CD4-positive, alpha-beta memory T cell (primary cell): Measurements from ENCODE around the gene ZNF619. TPM values are rescaled to one million over a fixed set of nuclear protein-coding genes. Genes with fewer than 3 reads are reported as not detected.

Source experiments
- CTCF ChIA-PET: fragments of 350-600 bp; sonication (Branson Sonifier 250); formaldehyde crosslinking; loops from one replicate; lab custom pipeline; 2021; ENCODE audit warnings: inconsistent platforms; ENCODE audit not compliant: partially characterized antibody; lab: Charles Lee
- POLR2A ChIA-PET: fragments of 350-600 bp; sonication (Branson Sonifier 250); formaldehyde crosslinking; loops from one replicate; lab custom pipeline; 2021; ENCODE audit not compliant: partially characterized antibody; lab: Charles Lee
- DNase-seq, 5 donors: peaks; one replicate each; pipeline versions ENCODE4 v3.0.0 to v3.0.0-alpha.2; 2020 to 2022; ENCODE audit warnings: mixed read lengths in 1 of 5
- H3K27ac ChIP-seq: one replicate; pipeline ENCODE4 v1.7.0; 2013; ENCODE audit warnings: low read depth, low read length
- H3K27me3 ChIP-seq: 2 replicates; pipeline ENCODE4 v1.7.0; 2013; ENCODE audit warnings: mild to moderate bottlenecking, low read length, moderate library complexity; ENCODE audit not compliant: insufficient read depth
- H3K36me3 ChIP-seq: 2 replicates; pipeline ENCODE4 v1.7.0; 2013; ENCODE audit warnings: mild to moderate bottlenecking, low read length, moderate library complexity; ENCODE audit not compliant: insufficient read depth
- H3K4me1 ChIP-seq: 2 replicates; pipeline ENCODE4 v1.7.0; 2013; ENCODE audit warnings: mild to moderate bottlenecking, low read length, moderate library complexity; ENCODE audit not compliant: insufficient read depth
- H3K4me3 ChIP-seq, 2 donors: one replicate each; pipeline ENCODE4 v1.7.0; 2013; ENCODE audit warnings: low read length in 2 of 2, mild to moderate bottlenecking in 1 of 2
- H3K9me3 ChIP-seq, 2 donors: one replicate each; pipeline ENCODE4 v1.7.0; 2013; ENCODE audit warnings: low read length in 2 of 2, control low read depth in 1 of 2; ENCODE audit not compliant: control insufficient read depth in 1 of 2
- H3K27ac Mint-ChIP-seq, 7 donors: one replicate each; pipeline ENCODE4 v1.8.0; 2020 to 2021; ENCODE audit warnings: mixed read lengths in 7 of 7, mild to moderate bottlenecking in 6 of 7, inconsistent platforms in 3 of 7, moderate library complexity in 3 of 7
- H3K27me3 Mint-ChIP-seq, 2 donors: one replicate each; pipeline ENCODE4 v1.8.0; 2020 to 2021; ENCODE audit warnings: mixed read lengths in 2 of 2
- H3K36me3 Mint-ChIP-seq, 2 donors: one replicate each; pipeline ENCODE4 v1.8.0; 2020 to 2021; ENCODE audit warnings: mixed read lengths in 2 of 2, inconsistent platforms in 1 of 2, mild to moderate bottlenecking in 1 of 2
- H3K4me1 Mint-ChIP-seq, 4 donors: one replicate each; pipeline ENCODE4 v1.8.0; 2020 to 2021; ENCODE audit warnings: mixed read lengths in 4 of 4, mild to moderate bottlenecking in 1 of 4
- H3K4me3 Mint-ChIP-seq, 8 donors: one replicate each; pipeline ENCODE4 v1.8.0; 2020 to 2021; ENCODE audit warnings: mixed read lengths in 8 of 8, mild to moderate bottlenecking in 7 of 8, moderate library complexity in 6 of 8, inconsistent platforms in 3 of 8
- H3K9me3 Mint-ChIP-seq, 8 donors: one replicate each; pipeline ENCODE4 v1.8.0; 2020 to 2021; ENCODE audit warnings: mixed read lengths in 8 of 8, mild to moderate bottlenecking in 5 of 8, inconsistent platforms in 3 of 8, moderate library complexity in 1 of 8
- intact Hi-C: fragments of 100-400 bp; cut with micrococcal nuclease; formaldehyde crosslinking; loops from one replicate; pipeline ENCODE4 v1.15.1; 2023
- polyA plus RNA-seq, 2 donors: library from polyadenylated mRNA; unstranded; fragments of 300-500 nt; fragmentation: Illumina TruSeq; gene quantifications; one replicate each; pipeline ENCODE4 v1.2.3, GENCODE V29; 2021
- total RNA-seq, 2 experiments: library from RNA; stranded (reverse); gene quantifications; one replicate each; pipeline ENCODE4 v1.2.3, GENCODE V29; 2021

Gene ZNF619
- total RNA-seq (10 to 100 TPM; 14.0 to 16.6 TPM), polyA plus RNA-seq (1 to 10 TPM; 2.3 to 2.9 TPM)

DNA sequence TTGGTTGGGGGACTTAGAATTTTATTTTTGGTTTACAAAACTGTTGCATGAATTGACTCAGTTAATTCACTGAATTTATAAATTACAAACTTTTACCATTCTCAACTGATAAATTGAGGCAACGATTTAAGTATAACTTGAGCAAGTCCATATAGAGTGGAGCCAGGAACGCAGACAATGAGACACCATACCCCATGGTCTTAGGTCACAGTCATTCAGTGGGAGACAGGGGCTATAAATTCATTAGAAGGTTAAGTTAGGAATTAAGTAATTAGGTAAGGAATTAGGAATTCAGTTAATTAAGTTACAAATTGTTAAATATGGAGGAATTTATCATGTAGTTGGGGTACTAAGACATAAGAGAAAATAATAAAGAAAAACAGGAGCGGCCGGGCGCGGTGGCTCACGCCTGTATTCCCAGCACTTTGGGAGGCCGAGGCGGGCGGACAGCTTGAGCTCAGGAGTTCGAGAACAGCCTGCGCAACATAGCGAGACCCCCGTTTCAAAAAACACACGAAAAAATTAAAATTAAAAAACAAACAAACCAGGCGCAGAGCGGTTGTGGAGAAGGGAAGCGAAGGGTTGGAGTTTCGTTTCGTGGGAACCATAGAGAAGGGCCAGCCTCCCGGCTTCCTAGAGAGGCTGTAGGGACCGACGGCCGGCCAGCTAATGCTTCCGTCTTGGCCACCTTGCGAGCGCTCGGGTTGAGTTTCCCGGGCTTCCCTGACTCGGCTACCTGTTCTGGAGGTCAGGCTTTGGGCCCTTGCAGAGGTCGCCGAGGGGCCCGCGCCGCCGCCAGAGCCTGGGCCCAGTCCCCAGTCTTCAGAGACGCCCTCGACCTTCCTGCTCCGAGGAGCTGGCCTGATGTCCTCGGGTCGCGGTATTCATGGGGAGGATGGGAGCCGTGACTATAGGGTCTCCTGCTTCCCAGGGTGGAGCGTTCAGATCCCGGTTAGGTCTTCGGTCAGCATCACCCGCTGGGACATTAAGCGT is at the start of gene ZNF619:
ZNF619 (plus strand) TSS at position 645 of the 993 bp plus-strand sequence. CDS start 858 bp downstream, outside the sequence.
- H3K9me3 ChIP-seq, result no peaks in the 10 kb centered on the region
- Mint-ChIP-seq H3K4me1 (peaks cover 14 to 38% (median 22%) of the 10 kb centered on the region in 4 donors), H3K9me3 (no peaks in the 10 kb centered on the region), H3K27me3 (no peaks in the 10 kb centered on the region), H3K36me3 (peaks cover 10 to 38% of the 10 kb centered on the region in 2 donors), H3K4me3 (peak within 1 kb of the TSS; percentile 91 to 95 (median 94)), H3K27ac (peak within 1 kb of the TSS; percentile 82 to 98 (median 95))
- DNase-seq, result peak; percentile 52 to 67 (median 59)
- H3K4me3 ChIP-seq, result peak within 1 kb of the TSS; percentile 19 to 60
- intact Hi-C loops, result loop anchor here (1.0 to 2.0 kb wide), 4 partner anchors 19 to 48 kb away; partner anchors contain the start of genes RPL14, ZNF620 and ZNF621
- ChIA-PET POLR2A (interaction anchor here (0.8 to 3.0 kb wide), 10 partner anchors 10 to 168 kb away, joined by 3 to 27 read pairs (median 6); partner anchors contain the start of genes EIF1B, RPL14, ZNF620 and ZNF621), CTCF (interaction anchor here (1.1 to 1.2 kb wide), 3 partner anchors 18 to 49 kb away, joined by 3 to 5 read pairs (median 3); partner anchors contain the start of gene ZNF620)
- no peaks in the 10 kb centered on the region for H3K36me3 ChIP-seq
- peak within 1 kb of the TSS; percentile 68 for H3K27ac ChIP-seq
- no peaks in the 10 kb centered on the region for H3K27me3 ChIP-seq
- H3K4me1 ChIP-seq, result peaks cover 16% of the 10 kb centered on the region

DNA sequence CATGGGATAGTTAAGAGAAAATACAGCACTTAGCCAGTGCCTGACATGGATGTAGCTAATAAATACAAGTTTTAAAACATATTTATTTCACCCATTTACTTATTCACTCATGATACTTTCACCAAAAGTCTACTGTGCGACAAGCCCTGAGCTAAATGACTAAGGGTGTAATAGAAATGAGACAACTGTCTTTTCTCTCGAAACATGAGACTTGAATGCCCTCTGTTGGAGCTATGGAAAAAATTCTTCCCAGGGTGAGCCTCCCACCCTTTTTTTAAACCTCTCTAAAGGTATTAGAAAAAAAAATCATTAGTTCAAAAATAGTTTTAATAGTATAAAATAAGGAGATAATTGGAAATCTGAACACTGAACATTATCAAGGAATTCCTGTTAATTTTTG is 44.1 kb upstream of the ZNF619 start:
- Mint-ChIP-seq H3K9me3 (no peaks in the 10 kb centered on the region), H3K4me1 (no peaks in the 10 kb centered on the region), H3K27me3 (peaks cover 0 to 2% of the 10 kb centered on the region in 2 donors), H3K4me3 (no peak overlapping the region), H3K36me3 (peaks cover 0 to 17% of the 10 kb centered on the region in 2 donors), H3K27ac (no peak overlapping the region)
- H3K27ac ChIP-seq, result no peak overlapping the region
- intact Hi-C loops, result no loop called here
- H3K9me3 ChIP-seq, result no peaks in the 10 kb centered on the region
- no peak overlapping the region for H3K4me3 ChIP-seq
- no peak for DNase-seq
- H3K4me1 ChIP-seq, result no peaks in the 10 kb centered on the region
- H3K36me3 ChIP-seq, result no peaks in the 10 kb centered on the region
- POLR2A ChIA-PET, result no interaction called here
- CTCF ChIA-PET, result no interaction called here
- no peaks in the 10 kb centered on the region for H3K27me3 ChIP-seq

GRCh38 chr3:40437889-40438288 is 39.0 kb upstream of the ZNF619 start:
- Histone ChIP-seq H3K4me3 (no peak overlapping the region), H3K9me3 (no peaks in the 10 kb centered on the region), H3K27ac (no peak overlapping the region), H3K4me1 (no peaks in the 10 kb centered on the region), H3K27me3 (no peaks in the 10 kb centered on the region), H3K36me3 (no peaks in the 10 kb centered on the region)
- no peak for DNase-seq
- POLR2A ChIA-PET, result no interaction called here
- H3K27ac Mint-ChIP-seq, result no peak overlapping the region
- peaks cover 0 to 15% of the 10 kb centered on the region in 2 donors for H3K36me3 Mint-ChIP-seq
- intact Hi-C loops, result no loop called here
- no peaks in the 10 kb centered on the region for H3K4me1 Mint-ChIP-seq
- peaks cover 0 to 3% (median 0%) of the 10 kb centered on the region in 8 donors for H3K9me3 Mint-ChIP-seq
- no peaks in the 10 kb centered on the region for H3K27me3 Mint-ChIP-seq
- no peak overlapping the region for H3K4me3 Mint-ChIP-seq
- CTCF ChIA-PET, result interaction anchor here (1.8 kb wide), 1 partner anchor 145 kb away, joined by 3 read pairs; no protein-coding TSS in a partner anchor

DNA sequence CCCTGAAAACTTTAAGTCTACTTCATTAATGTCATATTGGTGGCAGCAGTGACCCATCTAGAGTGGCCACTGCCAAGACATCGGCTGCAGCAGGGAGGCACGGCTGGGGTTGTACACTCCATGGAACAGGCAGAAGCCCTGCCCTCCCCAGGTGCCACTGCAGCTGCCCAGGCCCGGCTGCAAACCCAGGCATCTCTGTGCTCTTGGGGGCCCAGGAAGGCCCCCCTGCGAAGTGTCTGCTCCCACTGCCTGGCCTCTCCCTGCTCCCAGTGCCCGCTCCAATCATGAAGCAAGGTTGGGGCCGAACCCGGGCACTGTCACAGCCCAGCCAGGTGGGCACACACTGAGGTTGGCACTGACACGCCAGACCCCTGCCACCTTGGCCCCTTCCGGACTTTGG is 31.9 kb upstream of the ZNF619 start:
- no peaks in the 10 kb centered on the region for H3K27me3 Mint-ChIP-seq
- Histone ChIP-seq H3K36me3 (peaks cover 5% of the 10 kb centered on the region), H3K4me1 (no peaks in the 10 kb centered on the region), H3K9me3 (no peaks in the 10 kb centered on the region), H3K27ac (no peak overlapping the region), H3K4me3 (no peak overlapping the region), H3K27me3 (no peaks in the 10 kb centered on the region)
- no peak for DNase-seq
- intact Hi-C loops, result no loop called here
- no peak overlapping the region for H3K27ac Mint-ChIP-seq
- no peak overlapping the region for H3K4me3 Mint-ChIP-seq
- peaks cover 0 to 3% (median 0%) of the 10 kb centered on the region in 8 donors for H3K9me3 Mint-ChIP-seq
- H3K36me3 Mint-ChIP-seq, result peaks cover 11 to 23% of the 10 kb centered on the region in 2 donors
- H3K4me1 Mint-ChIP-seq, result peaks cover 0 to 2% (median 0%) of the 10 kb centered on the region in 4 donors
- POLR2A ChIA-PET, result no interaction called here
- CTCF ChIA-PET, result no interaction called here

DNA sequence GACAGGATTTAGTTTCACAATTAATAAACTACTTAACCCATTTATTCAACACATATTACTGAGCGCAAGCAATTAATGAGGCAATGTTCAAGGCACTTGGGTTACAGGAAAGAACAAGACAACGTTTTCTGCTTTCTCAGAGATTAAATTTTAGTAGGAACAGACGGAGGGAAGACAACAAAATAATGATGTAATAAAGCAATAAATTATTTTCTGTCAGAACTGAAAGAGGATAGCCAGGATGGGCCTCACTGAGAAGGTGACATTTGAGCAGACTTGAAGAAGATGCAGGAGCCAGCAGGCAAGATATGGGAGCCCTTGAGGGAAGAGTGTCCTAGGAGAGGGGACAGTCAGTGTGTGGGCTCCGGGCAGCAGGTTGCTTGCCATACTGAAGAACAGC is 31.0 kb upstream of the ZNF619 start:
- Mint-ChIP-seq H3K4me1 (peaks cover 0 to 2% (median under 1%) of the 10 kb centered on the region in 4 donors), H3K4me3 (no peak overlapping the region), H3K27me3 (no peaks in the 10 kb centered on the region), H3K27ac (no peak overlapping the region), H3K36me3 (peaks cover 11 to 15% of the 10 kb centered on the region in 2 donors), H3K9me3 (no peaks in the 10 kb centered on the region)
- no peak overlapping the region for H3K27ac ChIP-seq
- CTCF ChIA-PET, result no interaction called here
- no peaks in the 10 kb centered on the region for H3K4me1 ChIP-seq
- H3K9me3 ChIP-seq, result no peaks in the 10 kb centered on the region
- no peak overlapping the region for H3K4me3 ChIP-seq
- no peak for DNase-seq
- intact Hi-C loops, result no loop called here
- peaks cover 9% of the 10 kb centered on the region for H3K36me3 ChIP-seq
- H3K27me3 ChIP-seq, result no peaks in the 10 kb centered on the region
- POLR2A ChIA-PET, result no interaction called here

- peak overlapping the region in 3 of 7 donors; percentile 19 to 60 (median 41) for H3K27ac Mint-ChIP-seq
- POLR2A ChIA-PET, result interaction anchor here (0.9 kb wide), 1 partner anchor 27 kb away, joined by 3 read pairs; the partner anchor contains the start of gene ZNF619
Observed at GRCh38 chr3:40450438-40450837, 26.5 kb upstream of the ZNF619 start.

More at GRCh38 chr3:40450438-40450837, 26.5 kb upstream of the ZNF619 start:
- Histone ChIP-seq H3K9me3 (no peaks in the 10 kb centered on the region), H3K4me1 (peaks cover 17% of the 10 kb centered on the region), H3K27ac (no peak overlapping the region), H3K36me3 (peaks cover 10% of the 10 kb centered on the region), H3K4me3 (no peak overlapping the region), H3K27me3 (no peaks in the 10 kb centered on the region)
- H3K4me3 Mint-ChIP-seq, result no peak overlapping the region
- peaks cover 15 to 21% of the 10 kb centered on the region in 2 donors for H3K36me3 Mint-ChIP-seq
- intact Hi-C loops, result loop anchor here (5.0 to 10.0 kb wide), 2 partner anchors 1066 to 1562 kb away; partner anchors contain the start of gene SLC25A38
- no peaks in the 10 kb centered on the region for H3K9me3 Mint-ChIP-seq
- CTCF ChIA-PET, result no interaction called here
- no peak for DNase-seq
- peaks cover 16 to 24% (median 19%) of the 10 kb centered on the region in 4 donors for H3K4me1 Mint-ChIP-seq
- no peaks in the 10 kb centered on the region for H3K27me3 Mint-ChIP-seq
